ENCODE measurements around the gene PNMT. TPM values are rescaled to one million over a fixed set of nuclear protein-coding genes. Genes with fewer than 3 reads are reported as not detected.

The PNMT gene
- total and polyA plus RNA-seq, 2 donors (not counting 3 experiments of a cell fraction or from before 2014, with no cell fraction given) = 0.11 TPM; not detected in 1

DNA sequence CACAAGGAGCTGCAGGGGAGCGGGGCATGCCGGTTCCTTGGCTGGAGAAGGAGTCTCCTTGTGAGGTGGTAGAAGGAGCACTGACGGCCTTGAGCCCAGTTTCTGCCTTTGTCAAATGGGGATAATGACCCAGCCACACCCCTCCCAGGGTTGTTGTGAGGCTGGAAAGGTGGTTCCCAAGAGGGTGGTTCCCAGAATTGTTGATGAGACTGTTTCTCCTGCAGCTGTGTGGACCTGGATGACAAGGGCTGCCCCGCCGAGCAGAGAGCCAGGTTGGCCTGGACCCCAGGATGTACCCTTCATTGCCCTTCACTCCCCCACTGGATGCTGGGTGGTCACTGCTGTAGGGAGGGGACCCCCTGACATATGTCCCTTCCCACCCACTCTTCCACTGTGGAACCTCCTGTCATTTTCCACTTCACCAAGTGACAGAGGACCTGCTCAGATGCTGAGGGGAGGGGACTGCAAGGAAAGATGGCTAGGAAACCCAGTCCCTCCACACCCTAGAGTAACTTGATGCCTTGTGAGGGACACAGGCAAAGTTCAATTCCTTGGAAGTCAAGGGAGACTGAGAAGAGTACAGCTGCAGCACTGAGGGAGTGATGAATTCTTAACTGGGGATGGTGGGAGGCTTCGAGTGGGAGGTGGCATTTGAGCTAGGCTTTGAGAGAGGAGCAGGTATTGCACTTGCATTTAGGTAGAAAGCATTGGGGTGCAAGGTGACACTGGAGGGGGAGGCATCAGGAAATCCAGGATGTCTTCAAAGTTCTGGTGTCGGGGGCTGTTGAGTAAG lies 51.5 kb downstream of the PNMT start:
- H3K9ac ChIP-seq (replicated peaks; ENCODE audit: extremely low read depth, insufficient read depth, low read length) = no peak overlapping the region
- peaks cover 19% of the 10 kb centered on the region for H3K4me1 ChIP-seq (ENCODE audit: control insufficient read depth, extremely low read depth, insufficient read depth, low read length)
- H3K27me3 ChIP-seq (ENCODE audit: control insufficient read depth in 2 of 2, insufficient read depth in 2 of 2, low read length in 2 of 2) = no peaks in the 10 kb centered on the region
- no peak overlapping the region for H3K4me3 ChIP-seq (replicated peaks in 1 of 3; ENCODE audit: insufficient read depth in 1 of 3, low read depth in 1 of 3, low read length in 3 of 3)
- DNase-seq (ENCODE audit: low read depth, low spot score) (no peak), FAIRE-seq (no peak)
- H3K36me3 ChIP-seq (ENCODE audit: control insufficient read depth in 2 of 2, extremely low read depth in 1 of 2, insufficient read depth in 2 of 2, low read length in 2 of 2) = peaks cover 0 to 3% of the 10 kb centered on the region in 2 experiments
- CTCF ChIA-PET = interaction anchor here (1.7 to 3.2 kb wide), 2 partner anchors 20 to 99 kb away, joined by 13 to 25 read pairs; partner anchors contain the start of gene ERBB2
- H3K4me2 ChIP-seq (ENCODE audit: insufficient read depth, low read length) = no peak overlapping the region
- intact Hi-C loops (cut with micrococcal nuclease) (no loop called here), dilution Hi-C loops (cut with MboI; ENCODE audit: extremely low pct_ligation_motif_present, low sequenced_read_pairs) (no loop called here)
- no peaks in the 10 kb centered on the region for H4K20me1 ChIP-seq (replicated peaks; ENCODE audit: control insufficient read depth, extremely low read depth, insufficient read depth, low read length)
- POLR2A ChIA-PET = no interaction called here
- H2AFZ ChIP-seq (ENCODE audit: low read depth, low read length) = no peak overlapping the region
- H3K79me2 ChIP-seq (ENCODE audit: control insufficient read depth, insufficient read depth, low read length) = no peaks in the 10 kb centered on the region
- H3K9me3 ChIP-seq (replicated peaks; ENCODE audit: control insufficient read depth, insufficient read depth, low read length) = no peaks in the 10 kb centered on the region
- BruUV-seq (replicated peaks) = no TSS peak
- H3K27ac ChIP-seq (ENCODE audit: insufficient read depth, low read depth, low read length) = no peak overlapping the region
- H3K9me1 ChIP-seq (replicated peaks; ENCODE audit: control insufficient read depth, extremely low read depth, insufficient read depth, low read length) = no peaks in the 10 kb centered on the region
- TF ChIP-seq, protein P1, sequence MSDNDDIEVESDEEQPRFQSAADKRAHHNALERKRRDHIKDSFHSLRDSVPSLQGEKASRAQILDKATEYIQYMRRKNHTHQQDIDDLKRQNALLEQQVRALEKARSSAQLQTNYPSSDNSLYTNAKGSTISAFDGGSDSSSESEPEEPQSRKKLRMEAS (IDR thresholded peaks at IDR 0.05; ENCODE audit: insufficient read depth, insufficient read length) = no peak
- TF ChIP-seq JUN (IDR thresholded peaks at IDR 0.05; ENCODE audit: borderline replicate concordance, insufficient read depth, insufficient read length, low read depth) = no peak
- TF ChIP-seq POLR2AphosphoS5 (IDR thresholded peaks at IDR 0.05; ENCODE audit: insufficient read depth, low read depth, low read length) = no peak
- no peak for TF ChIP-seq MYC (IDR thresholded peaks at IDR 0.05; ENCODE audit: low read depth, low read length)
- no peak for TF ChIP-seq GATA2 (IDR thresholded peaks at IDR 0.05; ENCODE audit: insufficient read depth, insufficient read length, low read depth, low read length)
- TF ChIP-seq EZH2 (IDR thresholded peaks at IDR 0.05; ENCODE audit: borderline replicate concordance, low read depth, low read length, severe bottlenecking) = no peak
- no peak for TF ChIP-seq POLR2A (IDR thresholded peaks at IDR 0.05; ENCODE audit: low read depth, low read length)
- TF ChIP-seq, protein P2, sequence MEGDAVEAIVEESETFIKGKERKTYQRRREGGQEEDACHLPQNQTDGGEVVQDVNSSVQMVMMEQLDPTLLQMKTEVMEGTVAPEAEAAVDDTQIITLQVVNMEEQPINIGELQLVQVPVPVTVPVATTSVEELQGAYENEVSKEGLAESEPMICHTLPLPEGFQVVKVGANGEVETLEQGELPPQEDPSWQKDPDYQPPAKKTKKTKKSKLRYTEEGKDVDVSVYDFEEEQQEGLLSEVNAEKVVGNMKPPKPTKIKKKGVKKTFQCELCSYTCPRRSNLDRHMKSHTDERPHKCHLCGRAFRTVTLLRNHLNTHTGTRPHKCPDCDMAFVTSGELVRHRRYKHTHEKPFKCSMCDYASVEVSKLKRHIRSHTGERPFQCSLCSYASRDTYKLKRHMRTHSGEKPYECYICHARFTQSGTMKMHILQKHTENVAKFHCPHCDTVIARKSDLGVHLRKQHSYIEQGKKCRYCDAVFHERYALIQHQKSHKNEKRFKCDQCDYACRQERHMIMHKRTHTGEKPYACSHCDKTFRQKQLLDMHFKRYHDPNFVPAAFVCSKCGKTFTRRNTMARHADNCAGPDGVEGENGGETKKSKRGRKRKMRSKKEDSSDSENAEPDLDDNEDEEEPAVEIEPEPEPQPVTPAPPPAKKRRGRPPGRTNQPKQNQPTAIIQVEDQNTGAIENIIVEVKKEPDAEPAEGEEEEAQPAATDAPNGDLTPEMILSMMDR (IDR thresholded peaks at IDR 0.05; ENCODE audit: extremely low read depth in 1 of 2, insufficient read depth in 1 of 2, low read depth in 1 of 2, low read length in 2 of 2) = no peak
- TF ChIP-seq FOS (IDR thresholded peaks at IDR 0.05; ENCODE audit: borderline replicate concordance, insufficient read depth, low read length) = no peak

Other genes starting within 250 kb of the PNMT start
- gene MED1, start 217.2 kb upstream of the PNMT start, total RNA-seq = 39.8 and 46.2 TPM in 2 replicates
- gene MED1, start 217.2 kb upstream of the PNMT start, polyA plus RNA-seq = 18.2 and 19.8 TPM in 2 replicates
- 53.9 and 55.4 TPM in 2 replicates for gene CDK12, start 207.0 kb upstream of the PNMT start, total RNA-seq
- 14.2 and 14.6 TPM in 2 replicates for gene CDK12, start 207.0 kb upstream of the PNMT start, polyA plus RNA-seq
- gene NEUROD2, start 60.5 kb upstream of the PNMT start, total RNA-seq = not detected in 2 replicates
- not detected in 2 replicates for gene NEUROD2, start 60.5 kb upstream of the PNMT start, polyA plus RNA-seq
- not detected in 2 replicates for gene PPP1R1B, start 41.5 kb upstream of the PNMT start, total RNA-seq
- not detected in 2 replicates for gene PPP1R1B, start 41.5 kb upstream of the PNMT start, polyA plus RNA-seq
- 48.9 and 51.0 TPM in 2 replicates for gene STARD3, start 31.3 kb upstream of the PNMT start, total RNA-seq
- gene STARD3, start 31.3 kb upstream of the PNMT start, polyA plus RNA-seq = 75.7 and 102 TPM in 2 replicates
- 0.78 and 0.93 TPM in 2 replicates for gene TCAP, start 3.1 kb upstream of the PNMT start, total RNA-seq
- 0.46 and 0.51 TPM in 2 replicates for gene TCAP, start 3.1 kb upstream of the PNMT start, polyA plus RNA-seq
- 6.4 and 7.0 TPM in 2 replicates for gene PGAP3, start 19.6 kb downstream of the PNMT start, total RNA-seq
- gene PGAP3, start 19.6 kb downstream of the PNMT start, polyA plus RNA-seq = 14.9 and 17.0 TPM in 2 replicates
- gene ERBB2, start 31.6 kb downstream of the PNMT start, total RNA-seq = 29.1 and 32.9 TPM in 2 replicates
- 20.6 and 22.8 TPM in 2 replicates for gene ERBB2, start 31.6 kb downstream of the PNMT start, polyA plus RNA-seq
- 42.4 and 51.1 TPM in 2 replicates for gene MIEN1, start 62.1 kb downstream of the PNMT start, total RNA-seq
- 74.1 and 74.5 TPM in 2 replicates for gene MIEN1, start 62.1 kb downstream of the PNMT start, polyA plus RNA-seq
- gene GRB7, start 69.5 kb downstream of the PNMT start, total RNA-seq = not detected in 2 replicates
- gene GRB7, start 69.5 kb downstream of the PNMT start, polyA plus RNA-seq = 0.04 and 0.06 TPM in 2 replicates
- not detected in 2 replicates for gene IKZF3, start 195.9 kb downstream of the PNMT start, total RNA-seq
- not detected in 2 replicates for gene IKZF3, start 195.9 kb downstream of the PNMT start, polyA plus RNA-seq
- gene ZPBP2, start 199.7 kb downstream of the PNMT start, total RNA-seq = not detected in 2 replicates
- not detected in 2 replicates for gene ZPBP2, start 199.7 kb downstream of the PNMT start, polyA plus RNA-seq

Measured in endothelial cell of umbilical vein (primary cell).